ENCODE data around the gene SEC16A.

Gene SEC16A

DNA sequence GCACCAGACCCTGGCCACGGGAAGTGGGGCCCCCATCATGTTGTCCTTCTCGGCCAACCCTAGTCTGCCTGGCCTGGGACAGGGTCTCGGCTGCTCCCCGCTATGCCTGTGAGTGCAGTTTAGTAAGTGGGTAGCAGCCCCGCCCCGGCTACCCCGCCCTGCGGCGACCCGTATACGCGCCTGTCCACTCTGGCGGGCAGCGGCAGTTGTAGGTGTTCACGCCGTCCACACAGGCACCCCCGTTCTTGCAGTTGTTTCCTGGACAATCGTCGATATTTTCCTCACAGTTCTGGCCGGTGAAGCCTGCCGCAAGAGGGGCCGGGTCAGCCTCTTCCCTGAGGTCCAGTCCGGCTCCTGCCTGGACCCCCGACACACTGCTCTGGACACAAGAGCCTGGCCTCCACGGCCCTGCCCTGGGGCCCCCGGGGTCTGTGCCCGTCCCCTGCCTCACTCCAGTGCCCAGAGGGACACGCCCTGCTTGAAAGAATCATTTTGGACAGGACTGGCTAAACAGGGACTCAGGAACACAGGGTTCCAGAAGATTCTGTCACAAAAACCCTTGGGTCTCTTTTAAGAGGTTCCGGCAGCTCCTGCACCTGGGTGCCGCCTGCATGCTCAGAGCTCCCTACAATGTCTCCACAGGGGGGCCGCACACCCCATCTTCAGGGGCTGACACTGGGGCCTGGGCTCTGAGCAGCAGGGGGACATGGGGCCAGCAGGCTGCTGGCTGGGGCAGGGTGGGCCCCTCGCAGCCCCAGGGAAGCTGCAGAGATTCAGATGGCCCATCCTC lies 36.6 kb upstream of the SEC16A start:
- no peak for DNase-seq

DNA sequence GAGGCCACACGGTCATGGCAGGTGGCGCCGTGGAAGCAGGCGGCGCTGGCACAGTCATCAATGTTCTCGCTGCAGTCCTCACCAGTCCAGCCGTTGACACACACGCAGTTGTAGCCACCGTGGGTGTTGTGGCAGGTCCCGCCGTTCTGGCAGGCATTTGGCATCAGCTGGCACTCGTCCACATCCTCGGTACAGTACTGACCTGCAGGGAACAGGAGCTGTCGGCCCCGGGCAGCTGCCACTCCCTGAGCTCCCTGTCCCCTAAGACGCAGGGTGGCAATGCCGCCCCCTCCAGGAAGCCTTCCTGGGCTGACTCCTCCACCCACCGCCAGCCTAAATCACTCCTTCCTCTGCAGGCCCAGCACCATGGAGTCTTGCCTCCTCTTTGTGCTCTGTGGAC lies 35.8 kb upstream of the SEC16A start:
- no peak for DNase-seq

DNA sequence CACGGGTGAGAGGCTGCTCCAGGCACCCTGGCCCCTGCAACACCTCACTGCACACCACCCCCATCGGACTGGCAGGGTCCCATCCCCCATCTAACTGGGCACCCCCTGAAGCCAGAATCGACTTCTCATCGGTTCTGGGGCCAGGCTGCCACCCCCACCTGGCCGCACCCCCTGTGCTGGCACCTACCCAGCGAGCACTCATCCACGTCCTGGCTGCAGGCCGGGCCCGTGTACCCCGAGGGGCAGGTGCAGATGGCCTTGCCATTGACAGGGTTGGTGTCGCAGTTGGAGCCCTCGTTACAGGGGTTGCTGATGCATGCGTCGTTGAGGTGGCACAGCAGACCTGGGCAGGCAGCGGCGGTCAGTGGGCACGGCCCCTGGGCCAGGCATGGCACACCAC lies 35.1 kb upstream of the SEC16A start:
- DNase-seq, result no peak

DNA sequence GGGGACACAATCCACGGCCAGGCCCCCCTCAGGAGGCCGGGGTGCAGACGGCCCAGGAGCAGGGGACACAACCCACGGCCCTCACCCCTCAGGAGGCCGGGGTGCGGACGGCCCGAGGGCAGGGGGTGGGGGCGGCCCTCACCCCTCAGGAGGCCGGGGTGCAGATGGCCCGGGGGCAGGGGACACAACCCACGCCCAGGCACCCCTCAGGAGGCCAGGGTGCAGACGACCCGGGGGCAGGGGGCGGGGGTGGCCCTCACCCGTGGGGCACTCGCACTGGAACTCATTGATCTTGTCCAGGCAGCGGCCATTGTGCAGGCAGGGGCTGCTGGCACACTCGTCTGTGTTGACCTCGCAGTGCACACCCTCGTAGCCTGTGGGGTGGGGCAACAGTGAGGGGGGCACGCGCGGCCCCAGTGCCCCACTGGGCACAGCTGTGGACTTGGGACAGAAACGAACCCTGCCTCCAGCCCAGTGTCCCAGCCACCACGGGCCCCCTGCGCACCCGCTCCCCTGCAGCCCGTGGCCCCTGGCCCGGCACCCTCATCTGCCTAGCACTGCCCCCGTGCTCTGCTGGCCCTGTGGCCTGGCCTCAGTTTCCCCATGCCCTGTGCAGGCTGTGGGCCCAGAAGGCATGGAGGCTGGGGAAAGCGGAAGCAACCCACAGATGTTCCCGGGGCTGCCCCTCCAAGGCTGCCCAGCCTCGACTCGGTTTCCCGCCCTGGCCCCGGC lies 34.3 kb upstream of the SEC16A start:
- no peak for DNase-seq

DNA sequence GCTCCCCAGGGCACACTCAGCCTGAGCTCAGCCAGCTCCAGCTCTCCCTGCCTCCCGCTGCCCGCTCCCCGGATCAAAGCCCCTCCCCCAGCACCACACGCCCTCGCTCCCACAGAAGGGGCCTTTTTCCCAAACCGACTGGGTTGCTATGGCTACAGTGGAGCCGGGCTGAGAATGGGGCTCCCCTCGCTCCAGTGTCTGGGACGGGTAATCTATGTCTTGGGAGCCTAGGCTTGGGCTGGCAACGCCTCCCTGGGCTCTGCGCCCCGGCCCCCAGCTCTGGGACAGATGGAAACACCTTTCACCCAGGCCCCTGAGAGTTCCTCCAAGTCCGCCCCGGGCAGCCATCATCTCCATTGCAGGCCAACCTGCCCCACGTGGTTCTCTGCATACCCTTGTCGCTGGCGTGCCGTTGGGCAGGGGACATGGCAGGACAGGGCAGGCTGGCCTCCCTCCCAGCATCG lies 33.4 kb upstream of the SEC16A start:
- no peak for DNase-seq

DNA sequence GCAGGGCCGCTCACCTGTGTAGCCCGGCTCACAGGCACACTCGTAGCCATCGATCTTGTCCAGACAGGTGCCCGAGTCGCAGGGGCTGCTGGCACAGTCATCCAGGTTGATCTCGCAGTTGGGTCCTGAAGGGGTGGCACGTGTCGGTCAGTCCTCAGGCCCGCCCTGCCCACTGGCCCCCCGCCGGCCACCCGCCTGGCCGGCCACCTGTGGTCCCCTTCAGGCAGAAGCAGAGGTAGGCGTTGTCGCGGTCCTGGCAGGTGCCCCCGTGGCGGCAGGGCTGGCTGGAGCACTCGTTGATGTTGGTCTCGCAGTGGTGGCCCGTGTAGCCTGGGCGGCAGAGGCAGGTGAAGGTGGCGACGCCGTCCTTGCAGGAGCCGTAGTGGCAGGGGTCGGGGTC lies 32.4 kb upstream of the SEC16A start:
- DNase-seq, result no peak

DNA sequence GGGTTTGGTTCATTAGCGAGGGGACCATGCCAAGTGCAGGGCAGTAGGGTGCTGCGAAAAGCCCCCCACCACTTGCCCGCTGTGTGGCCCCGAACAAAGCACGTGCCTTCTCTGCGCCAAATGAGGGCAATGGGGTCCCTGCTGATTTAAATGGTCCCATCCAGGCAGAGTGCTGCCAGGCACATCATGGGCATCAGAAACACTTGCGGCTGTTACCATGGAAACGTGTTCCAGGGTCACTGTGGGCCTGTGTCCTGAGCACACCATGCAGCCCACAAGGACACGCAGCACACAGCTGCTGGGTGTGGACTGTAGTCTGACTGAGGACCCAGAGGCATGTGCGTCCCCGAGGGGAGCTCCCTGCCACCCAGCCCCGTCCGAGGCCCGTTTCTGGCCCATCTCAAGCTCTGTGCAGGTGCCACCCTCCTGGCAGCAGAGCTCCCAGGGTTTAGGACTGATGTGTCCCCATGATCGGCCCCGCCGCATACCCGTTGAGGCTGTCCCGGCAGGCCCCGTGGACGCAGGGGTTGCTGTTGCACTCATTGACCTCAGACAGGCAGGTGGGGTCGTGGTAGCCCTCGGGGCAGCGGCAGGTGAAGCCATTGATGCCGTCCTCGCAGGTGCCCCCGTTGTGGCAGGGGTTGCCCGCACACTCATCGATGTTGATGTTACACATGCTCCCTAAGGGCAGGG lies 31.3 kb upstream of the SEC16A start:
- no peak for DNase-seq

DNA sequence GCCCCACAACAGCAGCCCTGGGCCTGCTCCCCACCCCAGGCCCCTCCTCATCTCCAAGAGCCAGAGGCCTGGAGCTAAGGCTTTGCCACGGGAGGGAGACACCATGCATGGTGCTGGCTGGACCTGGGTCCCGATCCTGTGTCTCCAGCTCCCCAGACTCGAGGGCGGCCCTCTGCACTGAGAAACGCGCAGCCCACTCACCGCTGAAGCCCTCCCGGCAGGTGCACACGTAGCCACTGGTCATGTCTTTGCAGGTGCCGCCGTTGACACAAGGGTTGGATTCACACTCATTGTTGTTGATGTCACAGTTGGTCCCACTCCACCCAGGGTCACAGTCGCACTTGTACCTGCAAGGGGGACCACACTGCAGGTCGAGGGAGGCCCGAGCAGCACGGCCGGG lies 30.4 kb upstream of the SEC16A start:
- DNase-seq, result no peak

DNA sequence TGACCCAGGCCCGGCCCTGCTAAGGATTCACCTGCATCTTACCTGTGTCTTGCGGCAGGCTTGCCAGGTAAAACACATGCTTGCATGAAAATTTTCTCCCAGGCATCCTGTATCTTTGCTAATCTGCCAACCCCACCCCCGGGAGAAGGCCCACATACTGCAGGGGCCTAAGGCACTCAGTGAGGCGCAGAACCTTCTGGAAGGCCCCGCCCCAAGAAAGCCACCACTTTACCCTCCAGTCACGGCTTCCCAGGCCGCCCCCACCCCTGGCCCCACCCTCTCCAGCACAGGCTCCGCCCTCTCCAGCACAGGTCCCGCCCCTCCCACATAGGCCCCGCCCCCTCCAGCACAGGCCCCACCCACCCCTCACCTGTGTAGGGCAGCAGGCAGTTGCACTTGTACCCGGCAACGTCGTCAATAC lies 29.8 kb upstream of the SEC16A start:
- no peak for DNase-seq

DNA sequence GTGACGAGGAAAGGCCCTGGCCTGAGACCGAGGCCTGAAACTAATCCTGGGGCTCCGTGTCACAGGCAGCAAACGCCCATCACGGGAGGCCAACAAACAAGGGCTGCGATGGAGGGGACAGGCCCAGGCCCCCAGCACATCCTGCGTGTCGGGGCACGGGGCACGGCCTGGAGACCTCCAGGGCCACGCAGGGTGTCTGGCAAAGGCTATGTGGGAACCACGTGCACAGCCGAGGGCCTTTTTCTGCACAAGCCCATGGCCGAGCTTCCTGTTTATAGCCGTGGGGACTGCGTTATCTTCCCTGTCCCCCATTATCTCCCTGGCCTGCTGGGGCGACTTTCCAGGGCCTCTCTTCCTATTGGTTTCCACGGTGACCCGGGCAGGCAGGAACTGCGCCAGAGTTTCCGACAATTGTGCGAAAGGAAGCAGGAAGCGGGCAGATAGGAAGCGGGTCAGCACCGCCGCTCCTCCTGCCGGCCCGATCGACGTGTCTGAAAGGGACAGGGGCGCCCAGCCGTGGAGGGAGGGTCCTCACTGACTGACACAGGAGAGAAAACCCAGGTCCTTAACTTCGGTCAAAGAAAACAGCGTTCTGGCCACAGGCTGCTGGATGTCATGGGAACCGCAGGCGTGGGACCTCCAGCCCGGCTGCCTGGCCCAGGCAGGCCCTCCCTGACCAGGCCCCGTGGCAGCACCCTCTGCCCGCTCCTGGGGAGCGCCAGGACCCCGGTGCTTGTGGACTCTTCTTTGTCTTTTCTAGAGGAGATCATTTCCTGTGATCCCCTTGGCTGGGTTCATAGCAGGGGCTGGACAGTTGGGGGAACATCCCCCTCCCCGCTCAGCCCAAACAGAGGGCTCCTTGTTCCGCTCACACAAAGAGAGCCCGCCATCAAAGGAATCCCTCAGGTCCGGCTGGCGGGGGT lies 29.1 kb upstream of the SEC16A start:
- no peak for DNase-seq

DNA sequence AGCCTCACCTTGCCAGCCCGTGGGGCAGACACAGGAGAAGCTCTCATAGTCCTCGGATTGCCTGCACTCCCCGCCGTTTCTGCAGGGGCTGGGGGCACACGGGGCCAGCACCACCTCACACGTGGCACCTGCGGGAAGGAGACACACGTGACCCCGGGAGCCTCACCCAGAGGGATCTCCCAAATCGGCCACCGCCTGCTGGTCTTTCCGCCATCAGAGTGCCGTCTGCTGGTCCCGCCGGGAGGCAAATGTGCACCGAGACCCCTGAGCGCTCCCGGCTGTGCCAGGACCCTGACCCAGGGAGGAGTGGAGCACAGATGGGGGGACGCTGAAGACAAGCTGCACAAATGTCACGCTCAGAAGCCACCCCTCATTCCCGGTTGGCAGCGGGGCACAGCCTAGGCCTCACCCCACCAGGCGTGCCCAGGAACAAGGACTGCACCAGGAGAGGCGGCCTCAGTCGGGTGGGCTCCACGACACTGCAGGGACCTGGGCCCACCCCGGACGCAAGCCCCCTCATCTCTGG lies 28.4 kb upstream of the SEC16A start:
- no peak for DNase-seq

DNA sequence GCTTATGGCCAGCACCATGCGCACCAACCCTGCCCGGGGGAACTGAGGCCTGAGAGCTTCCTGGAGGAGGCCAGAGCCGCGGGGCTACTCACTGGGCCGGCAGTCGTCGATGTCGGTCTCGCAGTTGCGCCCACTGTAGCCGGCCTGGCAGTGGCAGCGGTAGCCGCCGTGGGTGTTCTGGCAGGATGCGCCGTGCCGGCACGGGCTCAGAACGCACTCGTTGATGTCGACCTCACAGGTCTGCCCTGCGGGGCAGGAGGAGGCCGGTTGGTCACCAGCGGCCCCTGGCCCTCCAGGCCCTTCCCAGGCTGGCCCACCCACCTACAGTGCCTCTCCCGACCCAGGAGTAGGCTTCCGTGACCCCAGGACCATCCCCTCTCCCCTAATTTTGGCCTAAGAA lies 27.7 kb upstream of the SEC16A start:
- no peak for DNase-seq

DNA sequence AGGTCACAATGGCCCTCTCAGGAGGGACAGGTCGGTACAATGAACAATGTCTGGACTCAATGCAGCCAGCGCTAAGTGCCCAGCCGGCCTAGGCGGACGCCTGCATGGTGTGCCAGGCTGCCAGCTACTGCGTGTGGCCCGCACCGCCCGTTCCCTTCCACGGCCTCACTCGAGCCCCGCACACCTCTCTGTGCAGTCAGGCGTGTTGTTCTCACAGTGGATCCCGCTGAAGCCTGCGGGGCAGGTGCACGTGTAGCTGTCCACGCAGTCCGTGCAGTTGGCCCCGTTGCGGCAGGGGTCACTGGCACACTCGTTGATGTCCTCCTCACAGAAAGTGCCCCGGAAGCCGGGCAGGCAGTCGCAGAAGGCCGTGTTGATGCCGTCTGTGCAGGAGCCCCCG lies 26.7 kb upstream of the SEC16A start:
- DNase-seq, result no peak

DNA sequence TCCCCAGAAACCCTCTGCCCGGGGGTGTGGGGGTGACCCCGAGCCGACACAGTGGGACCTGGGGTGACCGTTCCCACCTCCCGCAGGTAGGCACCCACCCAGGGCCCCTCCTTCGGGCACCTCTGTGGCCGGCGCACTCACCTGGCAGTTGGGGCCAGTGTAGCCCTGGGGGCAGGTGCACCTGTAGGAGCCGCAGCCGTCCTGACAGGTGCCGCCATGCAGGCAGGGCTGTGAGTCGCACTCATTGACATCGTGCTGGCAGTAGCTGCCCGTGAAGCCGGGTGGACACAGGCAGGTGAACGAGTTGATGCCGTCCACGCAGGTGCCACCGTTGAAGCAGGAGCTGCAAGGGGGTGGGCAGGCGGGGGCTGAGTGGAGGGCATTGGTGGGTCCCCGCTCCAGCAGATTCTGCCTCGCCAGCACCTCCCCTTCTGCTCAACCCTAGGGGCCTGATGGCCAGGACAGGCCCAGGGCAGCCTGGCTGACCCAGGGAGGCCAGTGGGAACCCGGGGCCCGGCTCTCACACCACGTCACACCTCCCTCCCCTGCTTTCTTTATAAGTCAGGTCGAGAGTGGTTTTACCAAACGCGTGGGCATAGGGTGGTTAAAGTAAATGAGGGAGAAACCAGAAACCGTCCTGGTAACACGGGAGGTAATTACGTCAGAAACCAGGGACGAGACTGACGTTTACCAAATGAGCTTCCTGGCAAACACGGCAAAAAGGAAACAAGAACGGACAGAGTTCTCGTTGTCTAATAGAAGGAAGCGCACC lies 26.1 kb upstream of the SEC16A start:
- no peak for DNase-seq

DNA sequence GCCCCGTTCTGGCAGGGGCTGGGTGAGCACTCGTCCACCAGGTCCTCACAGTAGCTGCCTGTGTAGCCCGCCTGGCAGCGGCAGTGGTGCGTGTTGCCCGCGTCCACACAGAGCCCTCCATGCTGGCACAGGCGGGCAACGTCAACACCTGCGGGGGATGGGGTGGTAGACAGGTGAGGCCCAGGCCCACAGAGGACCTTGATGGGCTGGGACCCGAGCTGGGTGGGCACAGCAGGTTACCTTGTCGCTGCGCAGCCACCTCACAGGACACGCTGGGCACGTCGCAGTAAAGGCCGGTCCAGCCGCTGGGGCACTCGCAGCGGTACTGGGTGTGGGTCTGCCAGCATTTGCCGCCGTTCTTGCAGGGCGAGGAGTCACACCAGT lies 25.1 kb upstream of the SEC16A start:
- DNase-seq, result no peak

DNA sequence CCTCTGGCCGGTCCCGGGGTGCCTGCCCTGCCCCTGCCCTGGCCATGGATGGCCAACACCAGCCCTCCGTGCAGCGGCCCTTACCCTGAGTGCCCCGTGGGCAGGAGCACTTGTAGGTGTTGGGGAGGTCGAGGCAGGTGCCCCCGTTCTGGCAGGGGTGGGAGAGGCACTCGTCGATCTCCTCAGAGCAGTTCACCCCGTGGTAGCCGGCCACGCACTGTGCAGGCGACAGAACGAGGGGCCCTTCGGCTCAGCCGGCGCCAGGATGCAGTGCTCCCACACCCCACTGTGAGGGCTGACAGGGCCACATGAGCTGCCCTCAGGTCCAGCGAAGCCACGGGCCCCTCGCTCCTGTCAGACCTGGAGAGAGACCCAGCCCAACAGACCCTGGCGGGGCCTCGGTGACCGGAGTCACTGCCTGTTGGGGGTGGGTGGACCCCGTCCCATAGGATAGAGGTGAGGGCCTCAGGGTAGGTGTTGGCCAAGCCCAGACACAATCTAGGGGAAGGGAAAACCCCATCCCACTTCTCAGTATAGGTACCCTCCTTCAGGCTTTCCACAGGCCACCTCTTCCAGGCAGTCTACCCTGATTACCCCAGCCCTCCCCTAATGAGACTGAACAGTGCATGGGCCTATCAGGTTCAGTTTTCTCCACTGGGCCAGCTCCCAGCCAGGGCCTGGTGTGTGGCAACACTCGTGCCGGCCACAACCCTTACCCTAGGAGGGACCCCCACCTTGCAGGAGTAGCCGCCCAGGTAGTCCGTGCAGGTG lies 24.6 kb upstream of the SEC16A start:
- no peak for DNase-seq

DNA sequence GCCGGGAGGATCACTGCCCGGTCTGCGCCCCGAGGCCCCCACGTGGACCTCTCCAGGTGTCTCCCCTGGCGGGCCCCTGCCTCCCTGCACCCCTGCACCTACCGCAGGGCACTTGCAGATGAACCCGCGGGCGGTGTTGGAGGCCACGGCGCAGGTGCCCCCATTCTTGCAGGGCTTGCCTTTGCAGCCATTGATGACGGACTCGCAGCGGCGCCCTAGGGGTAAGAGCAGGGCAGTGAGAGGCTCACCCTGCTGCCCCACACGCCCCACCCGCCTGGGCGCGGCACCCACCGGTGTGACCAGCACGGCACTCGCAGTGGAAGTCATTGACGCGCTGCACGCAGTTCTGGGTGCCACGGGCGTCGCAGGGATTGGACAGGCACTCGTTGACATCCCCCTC lies 23.6 kb upstream of the SEC16A start:
- DNase-seq, result no peak

DNA sequence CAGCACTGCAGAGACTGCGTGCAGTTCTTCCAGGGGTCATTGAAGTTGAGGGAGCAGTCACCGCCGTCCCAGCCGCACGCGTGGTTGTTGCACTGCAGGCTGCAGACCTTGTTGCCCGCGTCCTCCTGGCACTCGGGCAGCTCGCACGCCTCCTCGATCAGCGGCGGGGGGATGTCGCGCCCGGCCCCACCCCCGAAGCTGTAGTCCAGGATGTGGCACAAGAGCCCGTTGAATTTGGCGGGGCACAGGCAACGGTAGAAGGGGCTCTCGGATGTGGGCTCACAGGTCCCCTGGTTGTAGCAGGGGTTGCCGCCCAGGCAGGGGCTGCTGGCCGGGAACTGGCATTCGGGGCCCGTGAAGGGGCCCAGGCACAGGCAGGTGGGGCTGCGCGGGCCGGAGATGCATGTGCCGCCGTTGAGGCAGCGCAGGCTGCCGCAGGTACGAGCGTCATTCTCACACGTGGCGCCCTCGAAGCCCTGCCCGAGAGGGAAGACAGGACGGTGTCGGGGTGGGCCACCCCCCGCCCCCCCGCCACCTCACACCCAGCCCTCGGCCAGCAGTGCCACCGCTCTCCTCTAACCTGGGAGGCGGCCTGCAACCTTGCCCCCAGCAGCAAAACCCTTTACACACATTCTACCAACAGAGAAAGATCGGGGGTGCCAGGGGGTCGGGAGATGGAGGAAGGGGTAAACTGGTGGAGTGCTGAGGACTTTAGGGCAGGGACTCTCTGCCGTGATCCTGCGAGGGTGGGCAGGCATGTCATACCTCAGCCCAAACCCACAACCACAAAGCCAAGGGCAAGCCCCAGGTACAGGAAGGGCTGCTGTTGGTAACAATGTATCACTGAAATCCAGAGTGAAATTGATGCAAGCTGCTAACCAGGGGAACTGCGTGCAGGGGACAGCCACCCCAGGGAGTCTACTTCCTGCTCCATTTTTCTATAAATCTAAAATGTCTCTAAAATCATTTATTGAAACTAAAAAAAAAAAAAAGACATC lies 22.9 kb upstream of the SEC16A start:
- no peak for DNase-seq

DNA sequence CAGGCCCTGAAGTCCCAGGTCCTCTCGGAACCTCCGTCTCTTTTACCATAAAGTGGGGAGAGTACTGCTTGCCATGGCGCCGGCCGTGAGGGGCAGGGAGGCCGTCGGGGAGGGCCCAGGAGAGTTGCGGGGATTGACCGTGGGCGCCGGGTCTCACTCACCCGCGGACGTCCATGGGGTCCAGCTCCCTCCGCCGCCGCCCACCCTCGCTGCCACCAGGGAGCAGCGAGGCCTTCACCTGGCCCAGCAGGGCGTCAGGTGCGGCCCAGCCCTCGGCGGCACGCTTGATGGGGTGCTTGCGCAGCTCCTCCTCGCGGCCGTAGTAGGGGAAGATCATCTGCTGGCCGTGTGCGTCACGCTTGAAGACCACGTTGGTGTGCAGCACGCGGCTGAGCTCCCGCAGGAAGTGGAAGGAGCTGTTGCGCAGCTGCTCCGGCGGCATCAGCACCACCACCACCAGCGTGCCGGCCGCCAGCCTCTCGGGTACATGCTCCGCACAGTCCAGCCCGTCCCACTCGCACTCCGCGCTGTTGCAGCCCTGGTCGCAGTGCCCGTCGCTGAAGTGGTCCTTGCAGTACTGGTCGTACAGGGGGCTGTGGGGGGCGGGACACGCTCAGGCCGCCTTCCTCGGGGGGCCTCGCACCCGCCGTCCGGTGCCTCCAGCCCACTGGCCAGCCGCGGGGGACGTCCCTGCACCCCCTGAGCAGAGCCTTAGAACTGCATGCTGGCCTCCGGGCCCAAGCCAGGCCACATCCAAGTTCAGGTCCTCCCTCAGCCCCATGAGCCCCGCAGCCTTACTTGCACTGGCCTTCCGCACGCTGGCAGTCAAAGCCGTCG lies 21.9 kb upstream of the SEC16A start:
- no peak for DNase-seq
